HG02610 (cell line): Measurements from ENCODE around the gene CETP.
A peak's percentile ranks its signal among the peaks of the same experiment; 100 is the strongest.
"Not testable (repeated sequence)": the region's sequence is repeated elsewhere in the genome, so short reads cannot be mapped to it uniquely, and the experiment has no call there.

Experiments
- ATAC-seq: cut with Tn5 transposase; IDR thresholded peaks from one replicate; pipeline ENCODE4 v1.9.1; 2021; ENCODE audit warnings: mild to moderate bottlenecking, moderate library complexity; ENCODE audit not compliant: unreplicated experiment

Gene CETP

DNA sequence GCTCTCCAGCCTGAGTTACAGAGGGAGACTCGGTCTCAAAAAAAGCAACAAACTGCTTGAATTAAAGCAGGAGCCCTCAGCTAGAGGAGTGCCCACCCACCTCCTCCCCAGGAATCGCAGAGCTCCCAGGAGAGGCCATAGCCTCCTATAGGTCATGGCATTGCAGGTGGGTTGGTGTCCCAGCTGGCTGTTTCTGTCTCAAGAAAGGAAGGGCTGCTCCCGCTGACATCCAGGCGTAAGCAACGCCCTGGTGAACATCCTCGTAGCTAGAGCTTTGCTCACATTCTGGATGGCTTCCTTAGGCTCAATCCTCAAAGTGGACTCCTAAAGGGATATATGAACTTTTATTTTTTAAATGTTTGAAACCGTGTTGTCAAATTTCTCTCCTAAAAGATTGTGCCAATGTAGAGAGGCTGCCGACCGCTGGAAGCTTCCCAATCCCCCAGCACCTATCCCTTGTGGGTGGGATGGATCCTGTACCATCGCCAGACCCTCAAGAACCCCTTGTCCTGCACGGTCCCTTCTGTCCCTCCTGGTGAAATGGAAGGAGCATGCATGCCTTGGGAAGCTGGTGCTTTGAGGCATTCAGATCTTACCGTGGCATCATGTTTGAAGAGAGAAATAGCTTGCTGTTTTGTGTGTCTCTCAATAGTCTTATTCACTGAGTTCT, 33.5 kb downstream of the CETP start:
- no peak for ATAC-seq

DNA sequence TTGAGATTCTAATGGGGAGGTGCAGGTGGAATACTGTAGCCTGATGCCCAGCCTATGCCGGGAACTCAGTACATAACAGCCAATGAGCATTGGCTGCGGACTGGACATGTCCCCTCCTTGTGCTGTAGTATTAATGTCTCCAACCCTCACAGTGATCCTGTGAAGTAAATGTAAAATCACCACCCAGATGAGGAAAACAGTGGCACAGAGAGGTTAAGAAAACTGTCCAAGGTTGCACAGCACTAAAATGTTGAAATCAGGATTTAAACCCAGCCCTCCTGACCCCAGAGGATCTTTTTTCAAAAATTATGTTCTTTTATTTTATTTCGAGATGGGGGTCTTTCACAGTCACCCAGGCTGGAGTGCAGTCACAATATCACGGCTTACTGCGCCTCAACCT, 35.5 kb downstream of the CETP start:
- ATAC-seq: no peak

DNA sequence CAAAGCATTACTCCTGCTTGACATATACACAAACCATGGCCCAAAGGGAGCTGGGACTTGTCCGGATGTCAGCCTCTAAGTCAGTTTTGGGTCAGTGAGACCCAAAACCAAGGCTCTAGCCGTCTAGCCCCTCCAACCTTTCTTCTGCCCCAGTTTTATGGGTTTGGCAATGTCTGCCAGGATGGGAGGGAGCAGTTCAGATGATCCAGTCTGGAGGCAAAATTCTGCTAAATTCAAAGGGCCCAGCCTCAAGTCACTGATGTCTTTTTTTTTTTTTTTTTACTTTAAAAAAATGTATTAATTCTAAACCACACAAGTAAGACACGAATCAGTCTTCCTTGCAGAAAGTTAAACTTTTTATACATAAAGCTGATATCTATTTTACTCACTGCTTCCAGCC, 36.2 kb downstream of the CETP start:
- ATAC-seq: no peak

DNA sequence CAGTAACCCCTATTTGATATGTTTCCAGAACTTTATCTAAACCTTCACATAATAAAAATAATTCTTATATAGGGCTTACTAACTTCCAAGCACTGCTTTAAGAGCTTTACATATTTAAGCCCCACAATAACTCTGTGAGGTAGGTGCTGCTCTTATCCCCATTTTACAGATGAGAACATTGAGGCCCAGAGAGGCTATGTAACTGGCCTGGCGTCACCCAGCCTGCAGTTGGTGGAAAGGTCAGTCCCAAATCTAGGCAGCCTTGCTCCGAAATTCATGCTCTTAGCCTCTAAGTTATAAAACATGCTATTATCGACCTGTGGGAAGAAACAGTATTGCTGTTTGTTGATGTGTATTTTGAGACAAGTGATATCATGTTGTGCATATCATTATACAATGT, 36.6 kb downstream of the CETP start:
- ATAC-seq: no peak

DNA sequence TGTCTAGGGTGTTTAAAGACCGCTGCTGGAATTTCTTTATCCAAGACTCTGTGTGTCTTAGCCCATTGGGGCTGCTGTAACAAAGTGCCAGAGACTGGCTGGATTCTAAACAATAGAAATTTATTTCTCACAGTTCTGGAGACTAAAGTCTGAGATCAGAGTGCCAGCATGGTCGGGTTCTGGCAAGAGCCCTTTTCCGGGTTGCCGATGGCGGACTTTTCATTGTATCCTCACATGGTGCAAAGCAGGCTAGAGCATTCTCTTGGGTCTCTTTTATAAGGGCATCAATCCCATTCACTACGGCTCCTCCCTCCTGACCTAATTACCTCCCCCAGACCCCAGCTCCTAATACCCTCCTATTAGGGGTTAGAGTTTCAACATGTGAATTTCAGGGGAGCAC, 37.1 kb downstream of the CETP start:
- no peak for ATAC-seq

DNA sequence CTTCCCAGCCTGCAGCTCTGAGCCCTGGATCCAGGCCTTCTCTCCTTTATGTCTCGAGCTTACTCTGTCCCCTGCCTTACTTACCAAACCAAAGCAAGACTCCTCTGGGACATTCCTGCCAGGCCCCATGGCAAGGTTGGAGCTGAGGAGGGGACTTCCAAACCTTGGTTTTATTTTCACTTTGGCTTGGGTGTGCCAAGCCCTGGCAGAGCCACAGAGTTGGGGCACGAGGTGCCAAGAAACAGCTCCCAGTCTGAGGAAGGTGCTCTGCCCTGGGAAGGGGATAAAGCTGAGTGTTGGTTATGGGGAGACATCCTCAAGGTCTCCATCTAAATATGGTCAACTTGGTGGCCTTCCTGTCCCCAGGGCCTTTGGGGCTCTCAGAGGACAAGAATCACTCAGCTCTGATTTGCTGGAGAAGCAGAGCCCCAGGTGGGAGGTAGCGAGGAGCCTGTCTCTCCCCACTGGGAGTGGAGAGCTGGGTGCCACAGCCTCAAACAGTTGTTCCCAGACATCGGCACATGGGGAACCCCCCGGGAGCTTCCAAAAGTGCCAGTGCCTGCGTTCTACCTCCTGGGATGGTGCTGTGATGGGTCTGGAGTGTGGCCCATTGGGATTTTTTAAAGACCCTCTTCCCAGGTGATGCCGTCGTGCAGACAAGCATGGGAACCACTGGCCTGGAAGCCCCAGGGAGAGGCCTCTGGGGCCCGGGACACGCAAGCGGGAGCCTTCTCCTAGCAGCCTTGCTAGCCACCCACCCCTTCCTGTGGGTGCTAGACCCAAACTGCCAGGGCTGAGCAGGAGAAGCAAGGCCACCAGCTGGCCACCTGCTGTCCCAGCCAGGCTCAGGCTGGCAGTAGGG, 37.9 kb downstream of the CETP start:
- peak; percentile 33 for ATAC-seq

DNA sequence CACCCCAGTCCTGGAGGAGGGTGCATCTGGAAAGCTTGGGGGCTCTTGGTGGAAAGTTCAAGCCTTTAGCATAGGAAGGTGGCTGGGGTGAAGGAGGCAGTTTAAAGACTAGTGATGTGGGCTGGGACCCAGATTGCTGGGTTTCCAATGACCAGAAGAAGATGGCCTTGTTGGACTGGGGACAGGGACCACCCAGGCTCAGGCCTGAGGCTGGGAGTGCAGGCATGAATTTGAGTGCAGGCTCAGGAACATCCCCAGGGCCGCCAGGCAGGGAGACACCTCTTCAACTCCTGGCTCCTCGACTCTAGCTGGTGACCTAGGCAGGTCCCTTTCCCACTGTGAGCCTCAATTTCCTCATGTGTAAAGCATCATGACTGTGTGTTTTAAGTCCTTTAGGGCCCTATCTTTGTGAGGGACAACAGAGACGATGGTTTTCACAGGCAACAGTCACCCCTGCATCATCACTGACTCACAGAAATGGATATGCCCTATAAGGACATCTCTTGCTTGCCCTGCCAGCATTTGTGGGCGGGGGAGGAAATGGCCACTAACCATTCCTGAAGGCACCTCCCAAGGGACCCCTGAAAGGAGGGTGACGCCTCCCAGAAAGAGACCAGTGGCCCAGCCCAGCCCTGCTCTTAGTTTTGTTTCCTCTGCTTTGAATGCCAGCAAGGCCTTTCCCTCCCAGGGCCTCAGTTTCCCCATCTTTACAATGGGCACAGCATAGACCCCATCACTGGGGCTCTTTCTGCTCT, 38.7 kb downstream of the CETP start:
- ATAC-seq: peak; percentile 57

DNA sequence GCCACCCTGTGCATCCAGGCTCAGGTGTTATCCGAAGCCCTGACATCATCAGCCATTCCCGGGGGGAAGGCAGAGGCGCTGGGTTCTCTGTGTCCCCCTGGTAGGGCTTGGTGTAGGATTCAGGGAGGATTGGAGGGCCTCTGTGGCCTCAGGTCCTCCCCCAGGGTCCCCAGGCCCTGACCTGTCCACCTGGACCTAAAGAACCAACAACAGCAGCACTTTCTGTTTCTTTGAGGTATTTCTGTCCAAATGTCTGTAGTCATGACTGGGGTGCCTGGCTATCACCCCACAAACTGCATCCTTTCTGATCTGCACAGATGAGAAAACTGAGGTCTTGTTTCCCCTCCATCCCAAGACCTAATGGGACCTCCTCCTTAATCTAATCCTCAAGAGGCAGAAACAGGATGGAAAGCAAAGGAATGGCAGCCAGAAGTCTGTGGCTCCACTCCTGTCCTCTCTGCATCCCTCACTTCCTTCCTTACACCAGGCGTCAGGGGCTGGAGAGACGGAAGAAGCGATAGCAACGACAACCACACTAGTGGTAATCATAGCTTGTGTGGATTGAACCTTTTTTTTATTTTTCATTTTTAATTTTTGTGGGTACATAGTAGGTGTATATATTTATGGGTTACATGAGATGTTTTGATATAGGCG, 39.4 kb downstream of the CETP start:
- no peak for ATAC-seq

DNA sequence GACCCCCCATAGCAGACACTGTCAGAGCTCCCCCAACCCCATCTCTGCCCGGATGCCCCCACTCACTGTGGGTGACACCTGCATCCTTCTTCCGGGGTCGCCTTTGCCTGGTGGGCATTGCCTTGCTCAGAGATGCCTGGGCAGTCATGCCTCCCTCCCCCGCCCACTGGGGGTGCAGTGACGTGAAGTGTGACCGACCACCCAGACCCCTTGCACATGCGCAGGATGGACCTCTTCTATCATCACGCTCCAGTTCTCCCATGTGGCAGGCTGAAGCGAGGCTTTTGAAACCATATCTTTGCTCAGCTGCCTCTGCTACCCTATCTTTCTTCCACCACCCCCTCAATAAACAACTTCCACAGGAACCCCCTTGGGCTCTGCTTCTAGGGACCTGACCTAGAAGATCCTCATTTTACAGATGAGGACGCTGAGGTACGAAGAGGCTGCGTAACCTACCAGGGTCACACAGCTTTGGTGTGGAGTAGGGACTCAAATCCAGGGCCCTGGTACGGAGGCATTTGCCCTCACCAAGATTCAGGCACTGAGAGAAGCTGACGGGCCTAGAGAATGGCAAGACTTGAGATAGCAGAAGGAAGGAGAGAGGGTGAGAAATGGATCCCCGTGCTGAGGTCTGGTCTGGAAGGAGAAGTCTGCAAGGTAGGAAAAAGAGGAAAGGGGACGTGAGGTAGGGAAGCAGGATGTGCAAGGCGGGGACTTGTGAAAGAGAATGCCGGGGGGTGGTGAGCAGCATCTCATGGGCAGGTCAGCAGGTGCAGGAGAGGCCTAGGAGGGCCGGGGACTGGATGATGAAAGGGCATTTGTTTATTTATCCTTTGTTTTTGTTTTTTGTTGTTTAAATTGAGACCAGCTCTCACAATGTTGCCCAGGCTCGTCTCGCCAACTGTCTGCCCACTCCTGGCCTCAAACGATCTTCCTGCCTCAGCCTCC, 42.0 kb downstream of the CETP start:
- ATAC-seq: no peak

DNA sequence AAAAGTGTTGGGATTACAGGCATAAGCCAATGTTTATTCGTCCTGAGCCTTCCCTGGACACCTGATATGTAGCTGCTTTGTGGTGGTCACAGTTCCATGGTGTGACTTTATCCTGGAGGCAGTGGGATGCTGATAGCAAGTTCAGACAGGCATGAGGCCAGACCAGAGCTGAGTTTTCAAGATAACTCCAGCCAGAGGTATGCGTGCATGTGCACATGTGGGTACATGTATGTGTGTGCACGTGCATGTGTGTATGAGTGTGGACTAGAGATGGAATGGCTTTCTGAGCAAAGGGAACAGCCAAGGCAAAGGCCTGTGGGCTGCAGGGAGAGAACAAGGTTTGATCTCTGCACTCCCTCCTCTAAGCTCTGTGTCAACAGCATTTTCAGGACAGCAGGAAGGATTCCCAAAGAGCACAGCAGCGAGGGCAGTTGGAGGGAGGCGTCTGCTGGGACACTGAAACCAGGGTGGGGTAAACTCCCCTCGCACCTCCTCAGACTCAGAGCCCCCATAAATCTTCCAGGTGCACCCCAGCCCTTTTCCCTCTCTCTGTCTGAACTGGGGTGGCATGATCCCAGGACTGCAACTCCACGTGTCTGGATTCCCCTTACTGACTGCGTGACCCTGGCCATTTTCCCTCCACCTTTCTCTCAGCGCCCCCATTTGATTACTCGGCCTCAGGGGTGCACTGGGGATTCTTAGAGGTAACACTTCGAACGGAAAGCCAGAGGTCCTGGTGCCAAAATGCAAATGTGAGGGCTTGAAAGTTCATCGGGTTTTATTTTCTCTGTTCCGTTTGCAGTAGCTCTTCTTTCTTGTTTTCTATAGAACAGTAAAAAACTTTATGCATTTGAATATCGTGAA, 42.9 kb downstream of the CETP start:
- ATAC-seq: no peak

DNA sequence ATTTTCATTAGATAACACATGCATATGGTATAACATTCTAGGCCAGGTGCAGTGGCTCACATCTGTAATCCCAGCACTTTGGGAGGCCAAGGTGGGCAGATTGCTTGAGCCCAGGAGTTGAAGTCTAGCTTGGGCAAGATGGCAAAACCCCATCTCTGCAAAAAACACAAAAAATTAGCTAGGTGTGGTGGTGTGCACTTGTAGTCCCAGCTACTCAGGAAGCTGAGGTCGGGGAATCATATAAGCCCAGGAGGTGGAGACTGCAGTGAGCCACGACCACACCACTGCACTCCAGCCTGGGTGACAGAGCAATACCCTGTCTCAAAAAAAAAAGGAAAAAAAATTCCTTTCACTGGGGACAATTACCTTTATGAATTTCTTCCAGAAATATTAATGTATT, 43.8 kb downstream of the CETP start:
- not testable (repeated sequence) for ATAC-seq

DNA sequence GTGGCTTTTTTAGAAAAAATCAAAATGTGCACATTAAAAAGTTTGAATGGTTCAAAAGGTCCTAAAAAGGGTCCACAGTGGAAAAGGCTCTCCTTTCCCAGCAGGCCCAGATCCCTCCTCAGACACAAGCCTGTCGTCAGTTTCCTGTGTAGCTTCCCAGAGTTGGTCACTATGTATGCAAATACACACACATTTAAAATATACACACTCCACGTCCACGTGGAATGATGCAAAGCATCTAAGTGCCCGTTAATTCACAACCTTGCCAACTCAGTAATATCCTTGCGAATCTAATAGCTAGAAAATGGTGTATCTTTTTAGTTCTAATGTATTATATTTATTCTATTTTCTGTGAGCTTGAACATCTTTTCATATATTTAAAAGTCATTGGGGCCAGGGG, 45.3 kb downstream of the CETP start:
- ATAC-seq: no peak

DNA sequence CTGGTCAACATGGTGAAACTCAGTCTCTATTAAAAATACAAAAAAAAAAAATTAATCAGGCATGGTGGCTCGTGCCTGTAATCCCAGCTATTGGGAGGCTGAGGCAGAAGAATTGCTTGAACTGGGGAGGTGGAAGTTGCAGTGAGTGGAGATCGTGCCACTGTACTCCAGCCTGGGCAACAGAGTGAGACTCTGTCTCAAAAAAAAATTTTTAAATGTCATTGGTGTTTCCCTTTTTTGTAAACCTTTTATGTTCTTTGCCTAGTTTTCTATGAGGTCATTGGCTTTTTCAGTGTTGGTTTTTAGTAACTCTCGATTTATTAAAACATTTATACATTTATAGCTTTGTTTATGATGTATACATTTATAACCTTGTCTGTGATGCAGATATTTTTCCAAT, 45.8 kb downstream of the CETP start:
- no peak for ATAC-seq

DNA sequence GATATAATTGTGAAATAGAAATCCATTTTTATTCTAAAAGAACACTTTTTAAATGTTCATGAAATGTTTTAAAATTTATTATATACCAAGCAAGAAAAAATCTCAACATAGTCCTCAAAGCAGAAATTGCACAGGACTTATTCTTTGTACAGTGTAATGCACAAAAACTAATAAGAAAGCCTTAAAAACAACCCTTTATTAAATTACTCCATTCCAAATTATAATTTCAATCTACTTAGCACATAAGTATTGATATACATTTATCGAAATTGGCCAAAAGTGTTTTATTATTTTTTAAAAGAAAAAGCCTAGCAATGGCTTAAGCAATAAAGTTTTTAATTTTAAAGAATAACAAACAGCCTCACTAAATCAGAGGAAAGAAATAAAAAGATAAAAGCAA, 46.7 kb downstream of the CETP start:
- ATAC-seq: no peak

DNA sequence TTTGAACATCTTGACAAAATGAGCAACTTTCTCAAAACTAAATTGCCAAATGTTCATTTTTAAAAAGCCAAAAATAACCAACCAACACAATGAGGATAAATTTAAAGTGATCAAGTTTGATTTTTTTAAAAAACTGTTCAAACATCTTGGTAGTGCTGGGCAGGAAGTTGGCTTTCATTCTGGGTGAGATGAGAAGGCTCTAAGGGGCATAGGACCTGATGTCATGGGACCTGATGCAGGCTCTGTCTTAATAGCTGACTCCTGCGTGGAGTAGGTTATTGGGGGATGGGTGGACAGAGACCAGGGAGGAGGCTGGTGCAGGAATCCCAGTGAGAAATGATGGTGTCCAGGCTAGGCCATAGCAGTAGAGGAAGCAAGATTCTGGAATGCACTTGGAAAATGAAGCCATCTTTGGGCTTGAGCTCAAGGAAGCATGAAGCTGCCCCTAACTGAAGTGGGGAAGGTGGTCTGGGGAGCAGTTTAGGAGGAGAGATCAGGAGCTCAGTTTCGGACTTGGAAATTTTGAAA, 48.0 kb downstream of the CETP start:
- no peak for ATAC-seq

DNA sequence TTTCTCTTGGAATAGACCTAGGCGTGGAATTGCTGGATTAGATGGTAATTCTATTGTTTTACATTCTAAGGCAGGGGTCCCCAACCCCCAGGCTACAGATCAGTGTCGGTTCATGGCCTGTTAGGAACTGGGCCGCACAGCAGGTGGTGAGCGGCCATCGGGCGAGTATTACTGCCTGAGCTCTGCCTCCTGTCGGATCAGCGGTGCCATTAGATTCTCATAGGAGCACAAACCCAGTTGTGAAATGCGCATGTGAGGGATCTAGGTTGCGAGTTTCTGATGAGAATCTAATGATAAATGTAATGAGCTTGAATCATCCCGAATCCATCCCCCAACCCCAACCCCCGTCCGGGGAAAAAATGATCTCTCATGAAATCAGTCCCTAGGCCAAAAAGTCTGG, 50.6 kb downstream of the CETP start:
- ATAC-seq: no peak

DNA sequence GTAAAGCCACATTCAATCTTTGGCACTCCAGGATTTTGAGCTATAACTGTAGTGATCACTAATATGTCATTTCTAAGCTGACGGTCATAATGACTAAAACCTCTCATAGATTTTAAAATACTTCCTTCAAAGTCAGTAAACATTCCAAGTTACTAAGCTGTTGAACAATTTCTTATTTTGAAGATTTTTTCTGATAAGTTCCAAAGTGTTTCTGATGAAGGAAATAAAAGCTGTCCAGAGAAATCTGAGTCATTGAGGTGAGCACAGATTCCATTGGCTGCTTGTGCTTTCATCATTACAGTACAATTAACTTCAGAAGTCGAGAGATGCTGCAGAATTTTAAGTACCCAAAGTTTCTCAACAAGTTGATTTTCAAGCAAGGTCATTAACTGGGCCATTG, 51.5 kb downstream of the CETP start:
- no peak for ATAC-seq

DNA sequence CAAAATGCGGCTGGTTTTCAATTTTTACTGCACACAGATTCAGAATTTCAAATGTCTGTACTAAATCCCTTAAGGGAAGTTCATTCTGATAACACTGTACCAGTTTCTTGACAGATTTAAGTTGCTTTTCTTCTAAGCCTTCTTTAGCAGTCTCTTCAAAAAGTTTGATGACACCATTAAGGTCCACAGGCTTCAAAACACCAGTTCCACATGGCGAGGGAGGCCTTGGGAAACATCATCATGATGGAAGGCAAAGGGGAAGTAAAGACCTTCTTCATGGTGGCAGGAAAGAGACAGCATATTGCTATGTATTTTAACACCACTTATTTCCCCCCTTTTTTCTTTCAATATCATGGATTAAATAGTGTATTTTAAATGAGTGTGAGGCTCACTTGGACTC, 52.2 kb downstream of the CETP start:
- no peak for ATAC-seq

DNA sequence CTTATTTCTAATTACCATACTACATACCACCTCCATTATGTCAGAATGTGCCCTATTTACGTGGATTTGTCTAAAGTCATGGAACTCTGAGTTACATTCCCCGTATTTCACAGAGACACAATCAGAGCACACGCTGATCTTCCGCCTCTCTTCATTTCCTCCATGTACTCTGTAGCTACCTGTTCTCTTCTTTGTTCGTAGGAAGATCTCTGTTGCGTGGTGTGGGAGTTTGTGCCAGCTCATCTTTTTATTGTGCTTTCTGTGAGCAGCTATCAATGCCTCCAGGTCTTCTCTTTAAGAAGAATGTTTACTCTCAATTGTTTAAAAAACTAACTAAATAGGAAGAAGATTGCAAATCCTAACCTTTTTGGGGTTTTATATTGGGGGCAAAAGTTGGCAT, 54.6 kb downstream of the CETP start:
- no peak for ATAC-seq
